BE2C (cell line): ENCODE results near the gene EXPH5.
A peak's percentile ranks its signal among the peaks of the same experiment; 100 is the strongest.

ENCODE experiments used
- DNase-seq: peaks from one replicate; pipeline ENCODE4 v3.0.0-alpha.2; 2020
- H3K27me3 ChIP-seq: fragments of 250-450 bp; sonication (Bioruptor Pico); 2 replicates; pipeline ENCODE4 v1.5.1; 2020; ENCODE audit warnings: mild to moderate bottlenecking
- H3K36me3 ChIP-seq: fragments of 250-450 bp; sonication (Bioruptor Pico); 2 replicates; pipeline ENCODE4 v1.5.1; 2020; ENCODE audit warnings: mild to moderate bottlenecking
- H3K4me1 ChIP-seq: fragments of 250-450 bp; sonication (Bioruptor Pico); 2 replicates; pipeline ENCODE4 v1.5.1; 2020
- H3K4me3 ChIP-seq: 2 replicates; pipeline ENCODE4 v1.5.1; 2011; ENCODE audit warnings: low read depth, low read length
- H3K9me3 ChIP-seq: fragments of 250-450 bp; sonication (Bioruptor Pico); 2 replicates; pipeline ENCODE4 v1.5.1; 2020
- CTCF ChIP-seq: IDR thresholded peaks from 2 replicates; pipeline ENCODE4 v1.5.1; 2012; ENCODE audit warnings: mild to moderate bottlenecking, low read depth, low read length

Gene EXPH5

GRCh38 chr11:108508653-108509593 is 84.6 kb downstream of the EXPH5 start:
- H3K9me3 ChIP-seq = no peaks in the 10 kb centered on the region

GRCh38 chr11:108501396-108501795 is 92.2 kb downstream of the EXPH5 start:
- no peak overlapping the region for H3K4me3 ChIP-seq
- H3K27me3 ChIP-seq = peaks cover 32% of the 10 kb centered on the region
- H3K4me1 ChIP-seq = no peaks in the 10 kb centered on the region
- DNase-seq = no peak
- no peaks in the 10 kb centered on the region for H3K9me3 ChIP-seq
- no peaks in the 10 kb centered on the region for H3K36me3 ChIP-seq
- no peak for TF ChIP-seq CTCF

More at GRCh38 chr11:108508653-108509593, 84.6 kb downstream of the EXPH5 start:
- DNase-seq = no peak
- Histone ChIP-seq H3K4me3 (no peak overlapping the region), H3K27me3 (peaks cover 22% of the 10 kb centered on the region), H3K36me3 (no peaks in the 10 kb centered on the region), H3K4me1 (no peaks in the 10 kb centered on the region)
- TF ChIP-seq CTCF = no peak

- peaks cover 32% of the 10 kb centered on the region for H3K27me3 ChIP-seq
- DNase-seq = no peak
- no peaks in the 10 kb centered on the region for H3K9me3 ChIP-seq
- H3K4me3 ChIP-seq = no peak overlapping the region
- TF ChIP-seq CTCF = no peak
- H3K36me3 ChIP-seq = no peaks in the 10 kb centered on the region
- H3K4me1 ChIP-seq = no peaks in the 10 kb centered on the region
Observed at GRCh38 chr11:108500721-108501120, 92.8 kb downstream of the EXPH5 start.

GRCh38 chr11:108500169-108500568 is 93.4 kb downstream of the EXPH5 start:
- TF ChIP-seq CTCF = no peak
- Histone ChIP-seq H3K27me3 (peaks cover 32% of the 10 kb centered on the region), H3K4me3 (no peak overlapping the region), H3K4me1 (no peaks in the 10 kb centered on the region), H3K36me3 (no peaks in the 10 kb centered on the region), H3K9me3 (no peaks in the 10 kb centered on the region)
- DNase-seq = no peak

- no peaks in the 10 kb centered on the region for H3K4me1 ChIP-seq
- no peaks in the 10 kb centered on the region for H3K9me3 ChIP-seq
- TF ChIP-seq CTCF = no peak
- DNase-seq = no peak
- H3K36me3 ChIP-seq = no peaks in the 10 kb centered on the region
- H3K27me3 ChIP-seq = peaks cover 32% of the 10 kb centered on the region
- peak overlapping the region; percentile 43; the same call in 1 of the 2 replicates for H3K4me3 ChIP-seq
Observed at GRCh38 chr11:108498816-108499408, 94.7 kb downstream of the EXPH5 start.
